GM18868 (cell line): ENCODE data around the gene CLEC4M.
"Not testable (repeated sequence)": the region's sequence is repeated elsewhere in the genome, so short reads cannot be mapped to it uniquely, and the experiment has no call there.

Experiments used
- ATAC-seq: cut with Tn5 transposase; IDR thresholded peaks from one replicate; pipeline ENCODE4 v1.9.1; 2021; ENCODE audit warnings: mild to moderate bottlenecking, moderate library complexity; ENCODE audit not compliant: unreplicated experiment

The CLEC4M gene

DNA sequence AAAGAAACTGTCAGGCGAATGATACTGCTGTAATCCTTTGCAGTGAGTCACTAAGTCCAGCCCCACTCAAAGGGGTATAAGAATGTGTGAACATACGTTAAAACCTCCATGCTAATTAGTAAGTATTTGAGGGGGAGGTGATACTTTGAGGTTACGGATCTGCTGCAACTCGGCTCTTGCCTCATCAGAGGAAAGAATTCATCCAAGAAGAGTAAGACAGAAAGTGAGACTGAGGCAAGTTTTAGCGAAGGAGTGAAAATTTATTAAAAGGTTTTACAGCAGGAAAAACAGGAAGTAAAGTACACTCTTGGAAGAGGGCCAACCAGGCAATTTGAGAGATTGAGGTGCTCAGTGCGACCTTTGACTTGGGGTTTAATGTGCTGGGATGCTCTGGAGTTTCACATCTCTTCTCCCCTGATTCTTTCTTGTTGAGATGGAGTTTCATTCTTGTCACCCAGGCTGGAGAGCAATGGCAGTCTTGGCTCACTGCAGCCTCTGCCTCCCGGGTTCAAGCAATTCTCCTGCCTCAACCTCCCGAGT lies 9.8 kb downstream of the CLEC4M start:
- peak; percentile 56 for ATAC-seq

DNA sequence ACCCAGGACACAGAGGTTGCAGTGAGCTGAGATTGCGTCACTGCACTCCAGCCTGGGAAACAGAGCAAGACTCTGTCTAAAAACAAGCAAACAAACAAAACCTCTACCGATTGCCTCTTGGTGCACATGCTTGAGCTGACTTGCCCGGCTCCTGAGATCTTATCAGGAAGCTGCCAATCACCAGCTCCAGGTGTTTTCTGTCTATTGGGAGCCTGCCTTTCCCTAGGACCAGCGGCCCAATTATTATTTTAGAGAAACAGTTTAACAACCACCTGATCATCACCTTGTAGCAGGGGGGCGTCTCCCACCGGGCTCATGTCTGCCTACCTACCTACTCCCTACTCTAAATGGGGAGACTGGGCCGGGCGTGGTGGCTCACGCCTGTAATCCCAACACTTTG lies 10.8 kb downstream of the CLEC4M start:
- no peak for ATAC-seq

- ATAC-seq, result no peak
Observed at GRCh38 chr19:7775761-7776160, 12.7 kb downstream of the CLEC4M start.

DNA sequence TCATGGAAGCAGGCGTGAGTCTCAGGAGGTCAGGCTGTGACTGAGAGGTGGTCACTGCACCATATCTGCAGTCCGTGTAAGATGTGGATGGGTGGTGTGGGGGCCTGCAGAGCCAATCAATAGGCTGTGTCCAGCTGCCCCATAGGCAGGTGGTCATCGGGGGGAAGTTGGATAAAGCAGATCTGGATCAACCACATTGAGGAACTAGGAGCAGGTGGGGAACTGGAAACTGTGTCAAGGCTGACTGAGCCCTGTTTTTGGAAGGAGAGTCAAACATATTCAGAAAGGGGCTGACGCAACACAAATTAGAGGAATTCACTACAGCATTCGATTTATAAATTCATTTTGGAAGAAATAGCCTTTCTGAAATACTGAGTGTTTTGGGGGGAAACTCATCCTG lies 15.0 kb downstream of the CLEC4M start:
- ATAC-seq, result no peak

DNA sequence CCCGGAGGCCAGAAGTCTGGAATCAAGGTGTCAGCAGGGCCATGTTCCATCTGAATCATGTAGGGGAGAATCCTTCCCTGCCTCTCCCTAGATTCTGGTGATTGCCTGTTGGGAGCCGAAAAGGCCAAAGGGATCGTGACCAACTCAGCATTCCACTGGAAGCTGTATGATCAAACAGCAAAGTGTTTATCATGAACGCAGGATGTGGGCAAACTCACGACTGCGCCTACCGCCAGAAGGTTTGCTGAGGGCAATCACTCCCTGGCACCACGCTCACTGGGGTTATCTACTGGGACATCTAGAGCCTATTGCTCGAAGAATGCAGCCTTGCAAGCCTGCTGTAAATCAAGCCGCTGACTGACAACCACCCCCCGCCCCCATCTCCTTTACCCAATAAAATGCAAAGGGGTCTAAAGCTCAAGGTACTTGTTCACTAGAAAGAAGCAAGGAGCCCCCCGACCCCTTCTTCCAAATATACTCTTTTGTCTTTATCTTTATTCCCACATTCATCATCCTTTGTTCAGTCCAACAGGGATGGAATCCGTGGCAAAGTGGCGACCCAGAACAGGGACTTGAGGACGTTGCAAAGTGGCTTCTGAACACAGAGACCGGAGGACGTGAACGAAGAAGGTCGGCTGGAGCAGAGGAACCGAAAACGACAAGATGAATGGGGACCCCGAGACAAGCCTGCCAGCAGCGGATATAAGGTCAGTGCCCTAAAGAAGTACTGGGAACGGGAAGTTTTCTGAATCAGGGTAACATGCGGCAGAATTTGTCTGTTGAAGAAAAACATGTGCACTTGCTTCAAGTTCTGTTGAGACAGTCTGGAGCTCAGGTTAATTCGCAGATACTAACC lies 16.8 kb downstream of the CLEC4M start:
- ATAC-seq, result no peak

GRCh38 chr19:7781157-7781556 lies 18.1 kb downstream of the CLEC4M start:
- ATAC-seq, result no peak

DNA sequence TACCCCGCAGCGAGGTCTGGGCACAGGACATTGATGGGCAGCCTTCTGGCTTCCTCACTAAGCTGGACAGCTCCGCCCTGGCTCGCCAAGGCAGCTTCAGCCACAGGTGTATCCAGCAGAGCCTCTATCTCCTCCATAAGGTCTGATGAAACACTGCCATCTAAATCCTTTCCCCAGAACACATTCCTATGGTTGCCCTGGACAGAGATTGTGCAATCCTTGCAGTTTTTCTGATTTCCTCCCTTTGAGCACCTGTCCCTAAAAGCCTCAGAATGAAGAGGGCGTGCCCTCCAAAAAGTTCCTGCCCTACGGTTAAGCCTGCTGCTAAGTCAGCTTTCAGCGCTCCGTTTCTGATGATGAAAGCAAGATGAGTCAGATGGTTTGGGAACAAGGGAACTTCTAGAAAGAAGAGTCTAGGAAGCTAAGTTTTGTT lies 21.0 kb downstream of the CLEC4M start:
- ATAC-seq, result no peak

DNA sequence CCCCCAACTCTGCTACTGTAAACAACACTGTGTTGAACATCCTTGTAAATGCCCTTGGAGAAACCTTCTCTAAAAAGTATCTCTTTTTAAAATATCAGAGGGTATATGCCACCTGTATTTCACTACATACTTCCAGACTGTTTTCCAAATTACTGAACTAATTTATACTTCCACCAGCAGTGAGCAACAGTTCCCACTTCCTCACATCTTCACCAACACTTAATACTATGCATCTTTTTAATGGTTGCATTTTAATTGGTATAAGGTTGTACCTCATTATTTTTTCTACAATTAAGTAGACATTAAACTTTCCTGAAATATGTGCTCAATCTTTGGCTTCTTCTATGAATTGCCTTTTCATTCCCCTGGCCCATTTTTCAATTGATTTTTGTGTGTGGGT lies 21.8 kb downstream of the CLEC4M start:
- ATAC-seq, result no peak

GRCh38 chr19:7787141-7787540 lies 24.1 kb downstream of the CLEC4M start:
- ATAC-seq, result no peak

DNA sequence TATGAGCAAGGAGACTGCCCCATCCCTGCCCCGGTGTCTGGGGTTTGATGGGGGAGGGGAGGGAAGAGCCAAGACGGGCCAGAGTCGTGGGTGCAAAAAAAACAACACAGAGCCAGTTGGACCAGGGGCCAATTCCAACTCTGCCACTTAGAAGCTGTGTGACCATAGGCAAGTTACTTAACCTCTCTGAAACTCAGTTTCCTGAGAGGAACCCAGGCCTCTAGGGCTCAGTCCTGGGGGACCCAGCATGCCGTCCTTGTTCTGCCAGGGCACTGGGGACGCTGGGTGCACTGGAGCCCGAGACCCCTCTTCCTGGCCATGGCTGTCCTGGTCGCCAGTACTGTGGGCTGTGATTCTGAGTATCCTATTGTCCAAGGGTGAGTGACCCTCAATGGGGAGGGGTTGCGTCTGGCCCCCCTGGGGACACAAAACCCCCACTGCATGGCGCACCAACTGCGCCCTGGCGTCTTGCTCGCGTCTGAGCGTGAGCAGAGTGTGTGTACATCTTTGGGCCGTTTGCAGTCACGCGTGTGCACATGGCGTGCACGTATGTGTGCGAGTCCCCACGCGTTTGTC lies 24.6 kb downstream of the CLEC4M start:
- no peak for ATAC-seq

- no peak for ATAC-seq
Observed at GRCh38 chr19:7788178-7788932, 25.3 kb downstream of the CLEC4M start.

DNA sequence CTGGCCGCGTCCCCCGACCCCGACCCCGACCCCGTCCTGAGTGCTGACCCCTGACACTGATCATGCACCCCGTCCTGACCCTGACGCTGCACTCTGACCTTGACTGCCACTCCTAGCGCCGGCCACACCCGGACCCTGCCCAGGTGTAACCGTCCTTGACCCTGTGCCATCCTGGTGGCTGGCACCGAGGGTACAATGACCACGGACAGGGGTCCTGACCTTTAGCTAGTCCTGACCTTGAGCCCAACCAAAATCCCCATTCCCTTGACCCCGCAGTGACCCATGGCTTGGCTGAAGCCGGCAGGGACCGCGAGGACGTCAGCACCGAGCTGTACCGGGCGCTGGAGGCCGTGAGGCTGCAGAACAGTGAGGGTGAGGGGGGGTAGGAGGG lies 25.9 kb downstream of the CLEC4M start:
- no peak for ATAC-seq

GRCh38 chr19:7789447-7789846 lies 26.4 kb downstream of the CLEC4M start:
- ATAC-seq, result no peak

GRCh38 chr19:7790416-7790815 lies 27.4 kb downstream of the CLEC4M start:
- no peak for ATAC-seq

GRCh38 chr19:7792281-7792680 lies 29.2 kb downstream of the CLEC4M start:
- ATAC-seq, result no peak

GRCh38 chr19:7792701-7793100 lies 29.7 kb downstream of the CLEC4M start:
- ATAC-seq, result not testable (repeated sequence)

GRCh38 chr19:7793493-7793892 lies 30.4 kb downstream of the CLEC4M start:
- no peak for ATAC-seq

DNA sequence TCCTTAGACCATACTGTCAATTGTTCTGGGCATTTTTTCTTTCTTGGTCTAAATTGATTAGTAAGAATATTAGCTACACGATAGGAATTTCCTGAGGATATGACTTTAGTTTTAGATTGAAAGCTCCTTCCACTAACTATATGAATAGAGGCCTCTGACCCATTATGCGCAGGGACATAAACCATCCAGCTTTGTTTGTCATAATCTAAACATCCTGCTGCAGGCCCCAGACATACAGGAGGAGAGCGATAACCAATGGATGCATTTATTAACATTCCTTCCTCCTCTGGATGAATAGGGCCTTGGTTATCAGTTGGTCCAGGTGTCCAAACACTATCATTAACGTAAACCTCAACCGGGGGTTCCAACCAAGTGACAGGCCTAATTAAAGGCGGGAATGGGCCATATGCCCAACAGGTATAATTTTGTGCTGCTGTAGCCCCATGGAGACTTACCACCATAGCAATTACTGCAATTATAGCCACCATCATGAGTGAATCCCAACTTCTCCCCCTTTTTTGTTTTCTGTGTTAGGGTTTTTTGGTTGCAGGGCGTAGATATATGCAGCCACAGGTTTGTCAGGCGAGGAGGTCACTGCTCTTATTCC lies 32.6 kb downstream of the CLEC4M start:
- no peak for ATAC-seq

DNA sequence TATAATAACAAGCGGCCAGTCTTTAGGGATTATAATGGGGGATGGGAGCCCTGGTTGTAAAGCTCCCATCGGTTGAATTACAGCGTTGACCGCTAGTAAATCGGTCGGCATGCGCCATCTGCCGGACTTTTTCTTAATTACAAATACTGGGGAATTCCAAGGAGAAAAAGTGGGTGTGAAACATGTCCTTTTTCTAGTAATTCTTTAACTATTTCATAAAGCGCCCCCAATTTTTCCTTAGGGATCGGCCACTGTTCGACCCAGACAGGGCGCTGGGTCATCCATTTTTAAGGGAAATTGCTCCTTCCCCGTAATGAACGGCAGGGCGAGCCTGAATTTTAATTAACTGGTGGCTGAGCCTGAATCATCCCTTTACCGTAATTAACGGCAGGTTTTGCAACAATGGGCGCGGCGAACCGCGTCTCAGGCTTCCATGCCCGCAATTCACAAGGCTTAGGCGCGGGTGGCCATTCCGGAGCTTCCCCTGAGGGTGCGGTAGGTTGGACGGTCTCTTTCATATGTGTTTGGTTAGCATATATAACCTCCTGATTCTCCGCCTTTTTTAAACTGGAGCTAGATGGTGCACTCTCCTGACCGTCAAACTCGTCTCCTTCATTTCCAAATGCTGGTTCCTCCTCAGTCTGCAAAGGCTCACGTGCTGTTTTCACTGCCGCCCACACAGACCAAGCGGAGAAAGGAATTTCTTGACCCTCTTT lies 36.8 kb downstream of the CLEC4M start:
- ATAC-seq, result no peak

- ATAC-seq, result no peak
Observed at GRCh38 chr19:7801020-7801570, 38.1 kb downstream of the CLEC4M start.
